HK-2 (cell line): ENCODE results near the gene PODN.

Experiments
- DNase-seq: peaks from one replicate; pipeline ENCODE4 v3.0.0-alpha.2; 2018; ENCODE audit not compliant: unreplicated experiment

Gene PODN

GRCh38 chr1:53051676-53052075 is 10.3 kb upstream of the PODN start:
- no peak for DNase-seq

- no peak for DNase-seq
Observed at GRCh38 chr1:53057127-53057526, 4.9 kb upstream of the PODN start.

- no peak for DNase-seq
Observed at GRCh38 chr1:53060579-53060978, 1.4 kb upstream of the PODN start.

- DNase-seq: no peak
Observed at GRCh38 chr1:53061123-53061858, 722 bp upstream of the PODN start.

- DNase-seq: no peak
Observed at GRCh38 chr1:53062708-53063591, 937 bp downstream of the PODN start.

- DNase-seq: no peak
Observed at GRCh38 chr1:53063744-53064515, 1.9 kb downstream of the PODN start.

GRCh38 chr1:53065391-53065790 is 3.4 kb downstream of the PODN start:
- DNase-seq: no peak

GRCh38 chr1:53066488-53066887 is 4.5 kb downstream of the PODN start:
- no peak for DNase-seq

- no peak for DNase-seq
Observed at GRCh38 chr1:53066891-53067738, 5.1 kb downstream of the PODN start.

GRCh38 chr1:53067886-53068285 is 5.9 kb downstream of the PODN start:
- DNase-seq: no peak

- DNase-seq: no peak
Observed at GRCh38 chr1:53068314-53069099, 6.5 kb downstream of the PODN start.

GRCh38 chr1:53069265-53069662 is 7.3 kb downstream of the PODN start:
- DNase-seq: no peak

- DNase-seq: no peak
Observed at GRCh38 chr1:53069663-53070327, 7.8 kb downstream of the PODN start.

GRCh38 chr1:53070621-53071020 is 8.6 kb downstream of the PODN start:
- no peak for DNase-seq

GRCh38 chr1:53071167-53071865 is 9.3 kb downstream of the PODN start:
- DNase-seq: no peak

GRCh38 chr1:53071915-53072314 is 9.9 kb downstream of the PODN start:
- no peak for DNase-seq

- no peak for DNase-seq
Observed at GRCh38 chr1:53073287-53073686, 11.3 kb downstream of the PODN start.

GRCh38 chr1:53073868-53074311 is 11.9 kb downstream of the PODN start:
- DNase-seq: no peak
